ENCODE results near the gene C19orf25. TPM values are rescaled to one million over a fixed set of nuclear protein-coding genes. Genes with fewer than 3 reads are reported as not detected.
"Not testable (repeated sequence)": the region's sequence is repeated elsewhere in the genome, so short reads cannot be mapped to it uniquely, and the experiment has no call there.

C19orf25 gene
- total RNA-seq, 1 donor from 2014 or later: 17.5 TPM

- DNase-seq (ENCODE audit: low read depth, low spot score): no peak
Observed at GRCh38 chr19:1481893-1482360, 2.9 kb upstream of the C19orf25 start.

- DNase-seq (ENCODE audit: low read depth, low spot score): no peak
Observed at GRCh38 chr19:1481224-1481892, 2.3 kb upstream of the C19orf25 start.

- not testable (repeated sequence) for DNase-seq (ENCODE audit: low read depth, low spot score)
Observed at GRCh38 chr19:1477056-1477455, 2.0 kb downstream of the C19orf25 start.

- DNase-seq (ENCODE audit: low read depth, low spot score): no peak
Observed at GRCh38 chr19:1475751-1476437, 3.1 kb downstream of the C19orf25 start.

GRCh38 chr19:1474765-1475351, 4.2 kb downstream of the C19orf25 start:
- DNase-seq (ENCODE audit: low read depth, low spot score): no peak

GRCh38 chr19:1474011-1474764, 4.8 kb downstream of the C19orf25 start:
- DNase-seq (ENCODE audit: low read depth, low spot score): no peak

GRCh38 chr19:1473085-1473851, 5.7 kb downstream of the C19orf25 start:
- no peak for DNase-seq (ENCODE audit: low read depth, low spot score)

- DNase-seq (ENCODE audit: low read depth, low spot score): no peak
Observed at GRCh38 chr19:1472231-1473084, 6.6 kb downstream of the C19orf25 start.

GRCh38 chr19:1471515-1472160, 7.4 kb downstream of the C19orf25 start:
- no peak for DNase-seq (ENCODE audit: low read depth, low spot score)

- DNase-seq (ENCODE audit: low read depth, low spot score): no peak
Observed at GRCh38 chr19:1471010-1471514, 8.0 kb downstream of the C19orf25 start.

- no peak for DNase-seq (ENCODE audit: low read depth, low spot score)
Observed at GRCh38 chr19:1470305-1471009, 8.6 kb downstream of the C19orf25 start.

- no peak for DNase-seq (ENCODE audit: low read depth, low spot score)
Observed at GRCh38 chr19:1470055-1470304, 9.0 kb downstream of the C19orf25 start.

GRCh38 chr19:1469255-1470054, 9.6 kb downstream of the C19orf25 start:
- no peak for DNase-seq (ENCODE audit: low read depth, low spot score)

- DNase-seq (ENCODE audit: low read depth, low spot score): no peak
Observed at GRCh38 chr19:1468821-1469254, 10.2 kb downstream of the C19orf25 start.

- no peak for DNase-seq (ENCODE audit: low read depth, low spot score)
Observed at GRCh38 chr19:1468274-1468820, 10.7 kb downstream of the C19orf25 start.

GRCh38 chr19:1467490-1468273, 11.3 kb downstream of the C19orf25 start:
- no peak for DNase-seq (ENCODE audit: low read depth, low spot score)

- no peak for DNase-seq (ENCODE audit: low read depth, low spot score)
Observed at GRCh38 chr19:1467215-1467489, 11.9 kb downstream of the C19orf25 start.

Measured in pulmonary artery endothelial cell (primary cell).